Activated CD8-positive, alpha-beta memory T cell treated with anti-CD3 and anti-CD28 coated beads, Interleukin-2, amount 50 U/mL, for 48 hours (primary cell): Measurements from ENCODE around the gene CSHL1.
"Not testable (repeated sequence)": the region's sequence is repeated elsewhere in the genome, so short reads cannot be mapped to it uniquely, and the experiment has no call there.

Experiments
- DNase-seq: peaks from one replicate; pipeline ENCODE4 v3.0.0-alpha.2; 2020

The CSHL1 gene

DNA sequence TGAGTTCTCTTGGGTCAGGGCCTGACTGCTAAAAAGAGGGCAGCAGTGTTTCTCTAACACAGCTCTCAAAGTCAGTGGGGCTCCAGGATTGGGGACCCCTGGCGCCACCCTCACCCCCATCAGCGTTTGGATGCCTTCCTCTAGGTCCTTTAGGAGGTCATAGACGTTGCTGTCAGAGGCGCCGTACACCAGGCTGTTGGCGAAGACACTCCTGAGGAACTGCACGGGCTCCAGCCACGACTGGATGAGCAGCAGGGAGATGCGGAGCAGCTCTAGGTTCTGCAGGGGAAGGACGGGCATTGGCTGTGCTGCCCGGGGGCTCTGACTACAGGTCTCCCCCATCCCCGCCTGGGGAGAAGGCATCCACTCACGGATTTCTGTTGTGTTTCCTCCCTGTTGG, 6.6 kb upstream of the CSHL1 start:
- DNase-seq: no peak

GRCh38 chr17:63917206-63917605, 6.1 kb upstream of the CSHL1 start:
- not testable (repeated sequence) for DNase-seq

GRCh38 chr17:63916566-63917185, 5.6 kb upstream of the CSHL1 start:
- no peak for DNase-seq

DNA sequence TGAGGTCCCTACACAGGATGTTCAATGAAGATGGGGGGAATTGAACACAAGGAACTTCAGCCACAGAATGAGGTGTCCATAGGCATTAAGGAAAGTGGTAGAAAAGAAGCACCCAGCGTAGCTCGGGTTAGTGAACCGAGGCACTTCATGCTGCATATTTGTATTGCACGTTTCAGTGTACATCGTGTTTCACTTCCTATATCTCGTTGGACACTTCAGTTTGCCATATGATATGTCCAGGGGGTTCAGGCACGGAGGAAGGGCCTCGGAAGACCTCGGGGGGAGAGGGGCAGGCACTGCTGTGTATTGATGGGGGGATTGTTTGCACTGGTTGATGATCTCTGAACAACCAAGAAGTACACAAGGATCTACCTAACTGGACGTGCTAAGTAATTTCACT, 4.7 kb upstream of the CSHL1 start:
- not testable (repeated sequence) for DNase-seq

- DNase-seq: no peak
These were observed 3.4 kb upstream of the CSHL1 start for GRCh38 chr17:63914471-63914870.

DNA sequence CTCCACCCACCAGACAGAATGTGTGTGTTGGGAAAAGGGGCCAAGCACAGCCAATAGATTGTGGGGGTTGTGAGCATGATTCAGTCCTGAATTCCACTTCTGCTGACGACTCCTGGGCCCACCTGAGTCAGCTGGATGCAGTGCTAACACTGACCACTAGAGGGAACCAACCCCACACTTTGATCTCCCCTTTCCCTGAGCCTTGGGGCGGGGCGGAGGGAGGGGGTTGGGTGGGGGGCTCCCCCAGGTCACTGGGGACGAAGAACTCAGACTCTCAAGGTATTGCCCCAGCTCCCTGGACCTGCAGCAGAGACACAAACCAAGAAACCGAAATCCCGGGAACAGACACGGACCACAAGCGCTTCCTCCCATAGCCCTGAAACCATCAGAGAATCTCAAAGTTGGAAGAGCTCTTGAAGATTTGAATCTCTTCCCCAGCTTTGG, 621 bp upstream of the CSHL1 start:
- peak; percentile 88 for DNase-seq

DNA sequence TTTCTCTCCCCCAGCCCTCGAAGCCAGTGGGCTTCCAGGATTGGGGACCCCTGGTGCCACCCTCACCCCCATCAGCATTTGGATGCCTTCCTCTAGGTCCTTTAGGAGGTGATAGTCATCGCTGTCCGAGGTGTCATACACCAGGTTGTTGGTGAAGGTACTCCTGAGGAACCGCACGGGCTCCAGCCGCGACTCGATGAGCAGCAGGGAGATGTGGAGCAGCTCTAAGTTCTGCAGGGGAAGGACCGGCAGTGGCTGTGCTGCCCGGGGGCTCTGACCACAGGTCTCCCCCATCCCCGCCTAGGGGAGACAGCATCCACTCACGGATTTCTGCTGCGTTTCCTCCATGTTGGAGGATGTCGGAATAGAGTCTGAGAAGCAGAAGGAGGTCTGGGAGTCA, 962 bp downstream of the CSHL1 start:
- no peak for DNase-seq

DNA sequence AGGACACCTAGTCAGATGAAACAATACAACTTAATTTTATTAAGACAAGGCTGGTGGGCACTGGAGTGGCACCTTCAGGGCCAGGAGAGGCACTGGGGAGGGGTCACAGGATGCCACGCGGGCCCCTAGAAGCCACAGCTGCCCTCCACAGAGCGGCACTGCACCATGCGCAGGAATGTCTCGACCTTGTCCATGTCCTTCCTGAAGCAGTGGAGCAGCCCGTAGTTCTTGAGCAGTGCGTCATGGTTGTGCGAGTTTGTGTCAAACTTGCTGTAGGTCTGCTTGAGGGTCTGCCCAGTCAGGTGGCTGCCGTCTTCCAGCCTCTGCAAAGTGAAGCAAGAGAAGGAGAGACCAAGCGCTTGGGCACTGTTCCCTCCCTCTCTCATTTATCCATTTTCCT, 1.5 kb downstream of the CSHL1 start:
- not testable (repeated sequence) for DNase-seq

DNA sequence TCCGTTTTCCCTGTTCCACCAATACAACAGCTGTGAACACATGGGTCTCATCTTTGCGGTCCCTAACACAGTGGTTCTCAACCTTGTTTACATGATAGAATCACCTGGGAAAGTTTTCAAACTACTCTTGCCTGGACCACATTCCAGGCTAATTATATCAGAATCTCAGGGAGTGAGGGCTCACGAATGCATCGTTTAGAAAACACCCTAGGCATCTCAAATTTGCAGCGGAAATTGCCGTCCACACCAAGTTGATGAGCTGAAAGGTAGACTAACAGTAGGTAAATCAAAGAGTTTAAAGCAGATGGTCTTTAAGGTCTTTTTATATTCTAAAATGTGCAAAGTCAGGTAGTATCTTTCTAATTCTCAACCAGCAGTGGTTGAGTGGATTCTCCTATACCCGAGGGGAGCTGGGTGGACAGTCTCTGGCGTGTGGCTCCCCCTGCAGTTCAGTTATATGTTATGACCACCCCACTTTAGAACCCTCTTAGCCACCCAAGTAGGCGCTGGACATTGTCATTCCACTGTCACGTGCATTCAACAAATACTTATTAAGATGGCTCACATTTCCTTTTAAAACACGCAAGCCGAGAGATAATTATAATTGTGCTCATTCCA, 3.8 kb downstream of the CSHL1 start:
- DNase-seq: not testable (repeated sequence)

DNA sequence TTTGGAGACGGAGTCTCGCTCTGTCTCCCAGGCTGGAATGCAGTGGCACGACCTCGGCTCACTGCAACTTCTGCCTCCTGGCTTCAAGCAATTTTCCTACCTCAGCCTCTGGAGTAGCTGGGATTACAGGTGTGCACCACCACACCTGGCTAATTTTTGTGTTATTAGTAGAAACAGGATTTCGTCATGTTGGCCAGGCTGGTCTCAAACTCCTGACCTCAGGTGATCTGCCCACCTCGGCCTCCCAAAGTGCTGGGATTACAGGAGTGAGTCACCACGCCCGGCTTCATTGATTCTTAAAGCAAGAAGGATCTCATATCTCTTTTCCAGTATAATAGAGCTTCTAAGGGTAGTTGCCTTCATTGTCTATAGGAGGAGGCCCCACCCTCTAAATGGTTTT, 6.3 kb downstream of the CSHL1 start:
- DNase-seq: not testable (repeated sequence)

- DNase-seq: not testable (repeated sequence)
These were observed 7.3 kb downstream of the CSHL1 start for GRCh38 chr17:63903787-63904201.

DNA sequence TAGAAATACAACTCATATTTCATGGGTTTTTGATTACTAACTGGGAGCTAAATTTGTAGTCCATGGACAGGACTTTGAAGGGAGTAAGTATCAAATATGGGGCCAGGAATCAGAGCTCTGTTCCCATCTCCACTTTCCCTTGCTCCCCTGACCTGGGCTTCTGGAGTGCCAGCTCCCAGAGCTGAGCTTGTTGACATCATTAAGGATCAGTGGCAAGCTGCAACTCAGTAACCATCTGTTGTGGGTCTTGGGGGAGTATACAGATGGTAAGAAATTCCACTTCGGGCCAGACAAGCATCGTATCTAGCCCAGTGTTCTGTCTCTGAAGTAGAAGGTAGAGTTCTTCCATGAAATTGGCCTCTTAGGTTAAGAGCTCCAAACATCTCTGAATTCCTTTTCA, 9.1 kb downstream of the CSHL1 start:
- not testable (repeated sequence) for DNase-seq

DNA sequence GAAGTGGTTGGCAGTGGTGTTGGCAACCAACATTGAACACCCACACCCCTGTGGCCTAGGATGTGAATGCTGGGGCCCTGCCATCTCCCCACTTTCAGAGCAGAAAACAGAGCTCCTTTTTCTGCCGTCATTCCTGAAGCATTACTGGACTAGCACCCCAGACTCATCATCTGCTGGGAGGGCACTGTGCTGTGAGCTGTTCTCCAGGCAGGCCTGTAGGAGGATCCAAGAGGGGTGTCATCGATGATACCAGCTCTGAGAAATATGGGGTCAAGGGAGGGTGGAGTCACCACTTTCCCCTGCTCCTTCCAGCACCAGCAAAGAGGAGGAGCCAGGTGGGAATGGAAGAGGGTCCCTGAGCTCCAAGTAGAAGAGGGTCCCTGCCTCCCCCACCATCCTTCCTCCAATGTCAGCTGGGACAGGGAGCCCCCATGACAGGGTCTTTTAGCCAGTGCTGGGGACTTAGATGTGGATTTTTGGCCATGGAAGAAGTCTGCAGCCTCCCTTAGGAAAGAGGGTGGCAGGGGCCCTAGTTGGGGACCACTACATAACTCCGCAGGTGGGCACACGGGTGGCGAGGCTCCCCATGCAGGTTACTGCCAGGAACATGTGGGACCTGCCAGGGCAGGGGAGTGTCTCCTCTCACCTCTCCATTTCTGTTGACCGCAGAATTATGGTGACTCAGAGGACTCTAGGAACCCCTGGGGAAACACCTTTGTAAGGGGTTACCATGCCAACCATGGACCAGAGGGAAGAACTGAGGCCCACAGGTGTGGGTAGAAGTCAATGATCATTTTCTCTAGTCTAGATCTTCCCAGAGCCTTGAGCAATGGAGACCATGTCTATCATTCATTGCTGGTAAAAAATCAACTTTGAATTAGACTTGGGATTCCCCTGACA, 11.9 kb downstream of the CSHL1 start:
- not testable (repeated sequence) for DNase-seq

GRCh38 chr17:63896524-63897354, 14.3 kb downstream of the CSHL1 start, which contains the start of gene CSH1:
TSS of gene CSH1 (minus strand) at chr17:63896574. CDS start at chr17:63896511, 63 bp downstream.
- DNase-seq: not testable (repeated sequence)

DNA sequence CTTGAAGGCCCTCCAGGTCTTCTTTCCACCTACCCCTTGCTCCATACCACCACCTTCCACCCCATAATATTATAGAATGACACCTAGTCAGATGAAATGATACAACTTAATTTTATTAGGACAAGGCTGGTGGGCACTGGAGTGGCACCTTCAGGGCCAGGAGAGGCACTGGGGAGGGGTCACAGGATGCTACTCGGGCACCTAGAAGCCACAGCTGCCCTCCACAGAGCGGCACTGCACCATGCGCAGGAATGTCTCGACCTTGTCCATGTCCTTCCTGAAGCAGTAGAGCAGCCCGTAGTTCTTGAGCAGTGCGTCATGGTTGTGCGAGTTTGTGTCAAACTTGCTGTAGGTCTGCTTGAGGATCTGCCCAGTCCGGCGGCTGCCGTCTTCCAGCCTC, 16.2 kb downstream of the CSHL1 start:
- DNase-seq: not testable (repeated sequence)

DNA sequence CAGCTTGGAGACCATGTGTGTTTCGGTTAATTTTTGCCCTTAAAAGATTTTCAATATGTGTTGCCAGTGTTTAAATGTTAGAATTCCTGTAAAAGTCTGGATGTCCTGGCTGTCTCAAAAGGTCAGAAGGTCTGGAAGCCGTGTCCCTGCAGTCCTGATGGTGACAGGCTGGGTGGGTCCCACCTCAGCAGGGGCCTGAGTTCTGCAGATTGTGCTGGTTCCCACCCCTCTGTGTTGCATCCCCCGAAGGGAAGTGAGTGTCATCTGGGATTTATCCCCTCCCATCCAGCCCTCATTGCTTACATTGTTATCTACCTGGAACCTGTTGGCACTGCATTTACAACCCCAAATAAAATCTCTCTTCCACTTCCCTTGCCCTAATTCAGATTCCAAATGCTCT, 17.0 kb downstream of the CSHL1 start:
- DNase-seq: not testable (repeated sequence)

DNA sequence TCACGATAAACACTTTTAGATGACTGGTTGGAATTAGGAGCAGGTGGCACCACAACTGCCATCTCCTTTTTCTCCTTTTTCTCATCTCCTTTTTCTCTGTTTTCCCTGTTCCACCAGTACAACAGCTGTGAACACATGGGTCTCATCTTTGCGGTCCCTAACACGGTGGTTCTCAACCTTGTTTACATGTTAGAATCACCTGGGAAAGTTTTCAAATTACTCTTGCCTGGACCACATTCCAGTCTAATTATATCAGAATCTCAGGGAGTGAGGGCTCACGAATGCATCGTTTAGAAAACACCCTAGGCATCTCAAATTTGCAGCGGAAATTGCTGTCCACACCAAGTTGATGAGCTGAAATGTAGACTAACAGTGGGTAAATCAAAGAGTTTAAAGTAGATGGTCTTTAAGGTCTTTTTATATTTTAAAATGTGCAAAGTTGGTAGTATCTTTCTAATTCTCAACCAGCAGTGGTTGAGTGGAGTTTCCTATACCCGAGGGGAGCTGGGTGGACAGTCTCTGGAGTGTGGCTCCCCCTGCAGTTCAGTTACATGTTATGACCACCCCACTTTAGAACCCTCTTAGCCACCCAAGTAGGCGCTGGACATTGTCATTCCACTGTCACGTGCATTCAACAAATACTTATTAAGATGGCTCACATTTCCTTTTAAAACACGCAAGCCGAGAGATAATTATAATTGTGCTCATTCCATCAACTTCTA, 18.6 kb downstream of the CSHL1 start:
- not testable (repeated sequence) for DNase-seq

- peak; percentile 54 for DNase-seq
These were observed 21.8 kb downstream of the CSHL1 start for GRCh38 chr17:63889026-63889848.

DNA sequence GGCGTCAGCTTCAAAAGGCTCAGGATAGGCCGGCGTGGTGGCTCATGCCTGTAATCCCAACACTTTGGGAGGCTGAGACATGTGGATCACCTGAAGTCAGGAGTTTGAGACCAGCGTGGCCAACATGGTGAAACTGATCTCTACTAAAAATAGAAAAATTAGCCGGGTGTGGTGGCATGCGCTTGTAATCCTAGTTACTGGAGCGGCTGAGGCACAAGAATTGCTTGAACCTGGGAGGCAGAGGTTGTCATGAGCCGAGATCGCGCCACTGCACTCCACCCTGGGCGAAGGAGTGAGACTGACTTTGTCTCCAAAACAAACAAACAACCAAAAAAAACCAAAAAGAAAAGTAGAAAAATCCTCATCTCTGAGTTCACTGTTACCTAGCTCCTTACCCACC, 25.9 kb downstream of the CSHL1 start:
- DNase-seq: peak; percentile 35

- DNase-seq: peak; percentile 18
These were observed 28.4 kb downstream of the CSHL1 start for GRCh38 chr17:63882626-63883126.
